Stimulated activated CD4-positive, alpha-beta T cell treated with anti-CD3 and anti-CD28 coated beads, Interleukin-4, amount 100 ng/mL, for 24 hours (primary cell): ENCODE data around the gene EXOC6B.
A peak's percentile ranks its signal among the peaks of the same experiment; 100 is the strongest.

ENCODE experiments used
- DNase-seq: peaks from one replicate; pipeline ENCODE4 v3.0.0-alpha.2; 2020

The EXOC6B gene

GRCh38 chr2:72828840-72829507 is 3.1 kb upstream of the EXOC6B start:
- no peak for DNase-seq

DNA sequence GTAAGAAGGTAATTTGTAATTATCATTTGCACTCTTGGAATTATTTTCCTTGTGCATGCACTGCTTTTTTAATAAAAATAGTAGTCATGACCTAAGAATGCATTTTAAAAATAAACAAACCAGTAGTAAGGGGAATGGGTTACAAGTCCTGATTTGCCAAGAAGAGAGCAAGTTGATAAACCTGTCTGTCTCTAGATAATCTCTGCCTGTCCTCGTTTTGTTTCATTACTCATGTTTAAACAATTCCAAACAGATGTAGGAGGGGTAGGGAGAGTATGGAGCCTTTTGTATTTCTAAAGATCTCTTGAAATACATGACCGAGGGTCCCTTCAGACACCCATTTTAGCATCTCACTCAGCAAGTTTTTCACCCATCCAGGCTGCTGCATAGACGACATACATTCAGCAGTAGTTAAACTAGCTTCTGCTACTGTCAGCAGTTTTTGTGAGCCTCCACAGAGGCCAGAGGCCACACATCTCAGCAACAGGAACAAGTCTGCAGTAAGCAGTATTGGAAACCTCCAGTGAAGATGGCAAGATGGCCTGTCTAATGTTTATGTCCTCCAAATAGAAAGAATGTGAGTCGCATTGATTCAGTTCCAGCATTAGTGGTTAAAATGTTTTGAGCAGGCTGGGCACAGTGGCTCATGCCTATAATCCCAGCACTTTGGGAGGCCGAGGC is 2.3 kb upstream of the EXOC6B start:
- DNase-seq = no peak

GRCh38 chr2:72827487-72827886 is 1.7 kb upstream of the EXOC6B start:
- DNase-seq = no peak

GRCh38 chr2:72826156-72826477 is 284 bp upstream of the EXOC6B start:
- DNase-seq = no peak

DNA sequence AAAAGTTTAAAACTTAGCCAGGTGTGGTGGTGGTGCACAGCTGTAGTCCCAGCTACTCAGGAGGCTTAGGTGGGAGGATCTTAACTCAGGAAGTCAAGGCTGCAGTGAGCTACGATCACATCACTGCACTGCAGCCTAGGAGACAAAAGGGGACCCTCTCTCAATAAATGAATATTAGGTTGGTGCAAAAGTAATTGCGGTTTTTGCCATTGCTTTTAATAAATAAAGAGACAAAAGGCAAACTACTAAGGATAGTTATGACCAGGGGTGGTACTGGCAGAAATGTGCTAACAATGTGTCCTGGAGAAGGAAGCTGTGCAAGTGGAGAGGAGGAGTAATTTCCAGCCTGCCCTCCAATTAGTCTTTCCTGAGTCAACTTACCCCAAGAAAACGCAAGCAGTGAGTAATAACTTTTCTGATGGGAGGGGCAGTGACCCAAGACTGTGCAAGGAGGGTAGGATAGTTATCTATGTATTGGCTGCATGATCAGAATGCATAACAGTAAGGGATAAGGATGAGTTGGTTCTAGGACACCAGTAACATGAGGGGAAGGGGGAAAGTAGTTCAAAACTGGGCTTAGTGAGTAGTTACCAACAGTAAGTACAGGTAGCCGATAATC is 1.5 kb downstream of the EXOC6B start:
- peak; percentile 11 for DNase-seq

- DNase-seq = no peak
These were observed 3.0 kb downstream of the EXOC6B start for GRCh38 chr2:72822794-72823193.

DNA sequence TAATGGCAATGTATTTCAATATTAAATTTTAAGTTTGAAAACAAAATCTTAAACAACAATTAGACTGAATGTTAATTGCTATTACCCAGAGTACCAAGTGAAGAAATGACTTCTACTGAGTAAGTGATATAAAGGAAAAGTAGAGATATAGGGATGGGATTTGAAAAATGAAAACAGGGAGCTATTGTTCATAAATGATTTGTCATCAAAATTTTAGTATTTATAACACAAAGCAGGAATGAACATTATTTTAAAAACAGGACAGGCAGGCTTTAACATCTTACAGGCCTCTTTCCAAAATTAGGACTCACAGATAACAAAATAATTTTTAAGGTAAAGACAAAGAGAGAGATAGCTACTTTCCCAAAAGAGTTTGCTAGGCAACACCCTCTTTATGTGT is 3.9 kb downstream of the EXOC6B start:
- no peak for DNase-seq

- DNase-seq = no peak
These were observed 4.7 kb downstream of the EXOC6B start for GRCh38 chr2:72821118-72821517.

- no peak for DNase-seq
These were observed 6.3 kb downstream of the EXOC6B start for GRCh38 chr2:72819501-72819900.

DNA sequence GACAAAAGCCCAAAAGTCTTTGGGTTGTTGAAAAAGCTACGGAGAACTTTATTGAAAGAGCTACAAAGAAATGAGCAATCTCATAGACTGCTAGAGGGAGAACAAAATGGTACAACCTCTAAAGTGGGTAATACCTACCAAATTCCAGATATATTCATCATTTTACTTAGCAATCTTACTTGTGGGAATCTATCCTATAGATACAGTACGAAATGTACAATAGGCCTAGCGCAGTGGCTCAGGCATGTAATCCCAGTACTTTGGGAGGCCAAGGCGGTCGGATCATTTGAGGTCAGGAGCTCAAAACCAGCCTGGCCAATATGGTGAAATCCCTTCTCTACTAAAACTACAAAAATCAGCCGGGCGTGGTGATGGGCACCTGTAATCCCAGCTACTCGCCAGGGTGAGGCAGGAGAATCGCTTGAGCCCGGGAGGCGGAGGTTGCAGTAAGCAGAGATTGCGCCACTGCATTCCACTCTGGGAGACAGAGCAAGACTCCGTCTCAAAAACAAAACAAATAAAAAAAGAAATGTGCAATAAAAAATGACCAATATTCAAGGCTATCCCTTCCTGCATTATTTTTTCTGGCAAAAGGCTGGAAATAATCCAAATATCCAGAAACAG is 10.1 kb downstream of the EXOC6B start:
- no peak for DNase-seq

DNA sequence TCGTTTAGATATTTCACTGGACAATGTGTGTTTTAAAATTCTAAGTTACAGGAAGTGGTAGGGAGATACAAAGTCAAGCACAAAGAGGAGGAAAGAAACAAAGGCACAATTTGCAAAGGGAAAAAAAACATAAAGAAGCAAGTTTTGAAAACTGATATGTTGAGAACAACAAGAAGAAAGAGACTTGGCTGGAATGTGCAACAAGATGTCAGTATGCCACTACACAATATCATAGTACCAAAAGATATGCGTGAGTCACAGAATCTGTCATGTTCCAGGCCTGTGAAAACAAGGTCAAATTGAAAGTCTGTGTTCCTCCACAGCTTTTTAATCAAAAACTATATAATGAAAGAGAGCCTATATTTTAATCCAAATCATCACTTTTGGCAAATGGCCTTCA is 12.0 kb downstream of the EXOC6B start:
- DNase-seq = no peak

- DNase-seq = no peak
These were observed 15.7 kb downstream of the EXOC6B start for GRCh38 chr2:72810165-72810564.

DNA sequence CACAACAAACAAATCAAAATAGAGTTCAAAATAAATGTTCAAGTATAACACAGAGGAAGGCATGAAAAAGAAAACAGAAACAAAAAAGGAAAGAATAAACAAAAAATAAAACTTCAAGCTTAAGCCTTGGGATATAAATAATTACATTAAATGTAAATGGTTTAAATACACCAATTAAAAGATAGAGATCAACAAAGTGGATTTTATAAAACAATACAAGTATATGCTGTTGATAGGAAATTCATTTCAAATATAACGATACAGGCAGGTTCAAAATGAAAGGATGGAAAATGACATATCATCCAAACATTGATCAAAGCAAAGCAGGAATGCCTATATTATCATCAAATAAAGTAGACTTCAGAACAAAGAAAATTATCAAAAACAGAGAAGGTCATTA is 16.7 kb downstream of the EXOC6B start:
- DNase-seq = no peak

DNA sequence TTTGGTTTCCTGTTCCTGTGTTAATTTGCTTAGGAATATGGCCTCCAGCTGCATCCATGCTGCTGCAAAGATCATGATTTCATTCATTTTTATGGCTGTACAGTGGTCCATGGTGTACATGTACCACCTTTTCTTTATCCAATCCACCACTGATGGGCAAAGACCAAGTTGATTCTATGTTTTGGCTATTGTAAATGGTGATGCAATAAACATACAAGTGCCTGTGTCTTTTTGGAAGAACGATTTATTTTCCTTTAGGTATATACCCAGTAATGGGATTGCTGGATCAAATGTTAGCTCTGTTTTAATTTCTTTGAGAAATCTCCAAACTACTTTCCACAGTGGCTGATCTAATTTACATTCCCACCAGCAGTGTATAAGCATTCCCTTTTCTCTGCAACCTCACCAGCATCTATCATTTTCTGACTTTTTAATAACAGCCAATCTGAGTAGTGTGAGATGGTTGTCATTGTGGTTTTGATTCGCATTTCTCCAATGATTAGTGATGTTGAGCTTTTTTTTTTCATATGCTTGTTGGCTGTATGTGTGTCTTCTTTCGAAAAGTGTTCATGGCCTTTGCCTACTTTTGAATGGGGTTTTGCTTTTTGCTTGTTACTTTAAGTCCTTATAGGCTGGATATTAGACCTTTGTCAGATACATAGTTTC is 19.4 kb downstream of the EXOC6B start:
- DNase-seq = no peak

- no peak for DNase-seq
These were observed 22.1 kb downstream of the EXOC6B start for GRCh38 chr2:72803626-72804320.

- DNase-seq = no peak
These were observed 22.7 kb downstream of the EXOC6B start for GRCh38 chr2:72803151-72803550.

DNA sequence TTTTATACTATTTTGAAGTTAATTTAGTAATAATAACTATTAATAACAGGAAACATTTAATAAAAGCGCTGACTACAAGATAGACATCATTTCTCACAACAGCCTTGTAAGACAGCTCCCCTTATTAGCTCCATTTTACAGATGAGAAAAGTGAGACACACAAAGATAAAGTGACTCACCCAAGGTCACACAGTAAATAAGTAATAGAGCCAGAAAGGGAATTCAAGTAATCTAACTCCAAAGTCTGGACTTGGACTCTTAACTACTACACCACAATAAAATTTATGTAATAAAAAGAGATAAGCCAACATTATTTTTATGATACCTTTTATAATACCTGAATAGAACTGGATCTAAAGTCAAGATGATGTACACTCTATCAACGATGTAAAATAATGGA is 25.3 kb downstream of the EXOC6B start:
- DNase-seq = no peak

DNA sequence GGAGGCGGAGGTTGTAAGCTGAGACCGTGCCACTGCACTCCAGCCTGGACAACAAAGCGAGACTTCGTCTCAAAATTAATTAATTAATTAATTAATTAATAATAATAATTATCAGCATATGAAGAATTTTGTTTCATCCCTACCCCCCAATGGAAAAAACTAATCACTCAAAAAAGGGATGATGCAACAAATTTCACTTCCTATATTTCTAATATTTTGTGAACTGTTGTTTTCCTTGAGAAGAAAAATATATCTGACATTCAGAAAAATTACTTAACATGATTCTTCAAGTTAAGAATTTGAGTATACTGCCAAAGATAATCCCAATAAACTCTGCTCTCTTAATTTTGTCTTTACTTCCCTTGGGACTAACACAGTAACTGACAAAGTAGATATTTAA is 28.1 kb downstream of the EXOC6B start:
- DNase-seq = no peak

DNA sequence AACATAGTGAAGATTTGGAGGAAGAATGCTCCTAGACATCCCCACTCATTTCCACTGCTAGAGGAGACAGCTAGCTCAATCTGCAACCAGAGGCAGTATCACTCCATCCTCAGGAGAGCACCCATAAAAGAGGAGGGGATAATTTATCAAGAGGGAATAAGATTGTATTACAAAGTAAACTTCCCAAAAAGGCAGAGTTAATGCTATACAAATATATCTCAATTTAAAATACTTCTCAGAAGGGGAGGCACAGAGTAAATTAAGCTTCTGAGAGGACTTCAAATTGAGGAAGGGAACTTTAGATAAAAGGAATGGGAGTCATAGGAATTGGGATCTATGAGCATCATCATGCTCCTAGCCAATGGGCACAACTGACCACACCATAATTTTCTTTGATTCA is 29.1 kb downstream of the EXOC6B start:
- no peak for DNase-seq

DNA sequence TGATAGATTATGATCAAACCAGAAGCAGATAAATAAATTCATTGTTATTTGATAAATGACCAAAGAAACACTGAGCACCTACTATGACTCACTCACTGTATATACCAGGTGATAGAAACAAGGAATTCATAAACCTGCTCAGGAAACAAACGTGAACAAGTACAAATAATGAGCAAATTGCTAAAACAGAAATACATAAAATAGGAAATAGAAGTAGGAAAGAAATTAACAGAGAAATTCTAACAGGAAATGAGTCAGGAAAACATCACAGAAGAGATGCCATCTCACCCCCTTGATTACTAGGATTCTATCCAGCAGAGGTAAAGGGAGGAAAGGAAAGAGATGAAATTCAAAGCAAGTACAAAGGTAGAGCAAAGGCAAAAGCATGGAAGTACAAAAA is 31.3 kb downstream of the EXOC6B start:
- DNase-seq = no peak

- DNase-seq = no peak
These were observed 31.9 kb downstream of the EXOC6B start for GRCh38 chr2:72793798-72794440.

GRCh38 chr2:72789241-72789640 is 36.6 kb downstream of the EXOC6B start:
- no peak for DNase-seq
